ENCODE measurements around the gene NIN. TPM values are rescaled to one million over a fixed set of nuclear protein-coding genes. Genes with fewer than 3 reads are reported as not detected.

NIN gene
- total RNA-seq, 1 donor from 2014 or later = 156 TPM

GRCh38 chr14:50745401-50746058 is 85.4 kb downstream of the NIN start:
- ChIA-PET CTCF (no interaction called here), POLR2A (interaction anchor here (0.7 kb wide), 1 partner anchor 141 kb away, joined by 5 read pairs; no protein-coding TSS in a partner anchor)
- DNase-seq = no peak
- H3K4me3 Mint-ChIP-seq = no peak overlapping the region
- intact Hi-C loops (cut with micrococcal nuclease) = no loop called here
- TF ChIP-seq, protein P1, sequence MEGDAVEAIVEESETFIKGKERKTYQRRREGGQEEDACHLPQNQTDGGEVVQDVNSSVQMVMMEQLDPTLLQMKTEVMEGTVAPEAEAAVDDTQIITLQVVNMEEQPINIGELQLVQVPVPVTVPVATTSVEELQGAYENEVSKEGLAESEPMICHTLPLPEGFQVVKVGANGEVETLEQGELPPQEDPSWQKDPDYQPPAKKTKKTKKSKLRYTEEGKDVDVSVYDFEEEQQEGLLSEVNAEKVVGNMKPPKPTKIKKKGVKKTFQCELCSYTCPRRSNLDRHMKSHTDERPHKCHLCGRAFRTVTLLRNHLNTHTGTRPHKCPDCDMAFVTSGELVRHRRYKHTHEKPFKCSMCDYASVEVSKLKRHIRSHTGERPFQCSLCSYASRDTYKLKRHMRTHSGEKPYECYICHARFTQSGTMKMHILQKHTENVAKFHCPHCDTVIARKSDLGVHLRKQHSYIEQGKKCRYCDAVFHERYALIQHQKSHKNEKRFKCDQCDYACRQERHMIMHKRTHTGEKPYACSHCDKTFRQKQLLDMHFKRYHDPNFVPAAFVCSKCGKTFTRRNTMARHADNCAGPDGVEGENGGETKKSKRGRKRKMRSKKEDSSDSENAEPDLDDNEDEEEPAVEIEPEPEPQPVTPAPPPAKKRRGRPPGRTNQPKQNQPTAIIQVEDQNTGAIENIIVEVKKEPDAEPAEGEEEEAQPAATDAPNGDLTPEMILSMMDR (IDR thresholded peaks at IDR 0.05) = no peak
- H3K27me3 Mint-ChIP-seq = no peaks in the 10 kb centered on the region
- H3K9me3 Mint-ChIP-seq = no peaks in the 10 kb centered on the region
- ATAC-seq (ENCODE audit: low read depth) = no peak
- H3K36me3 Mint-ChIP-seq (ENCODE audit: low read depth) = peaks cover 88% of the 10 kb centered on the region
- peaks cover 5% of the 10 kb centered on the region for H3K4me1 Mint-ChIP-seq
- no peak overlapping the region for H3K27ac Mint-ChIP-seq

DNA sequence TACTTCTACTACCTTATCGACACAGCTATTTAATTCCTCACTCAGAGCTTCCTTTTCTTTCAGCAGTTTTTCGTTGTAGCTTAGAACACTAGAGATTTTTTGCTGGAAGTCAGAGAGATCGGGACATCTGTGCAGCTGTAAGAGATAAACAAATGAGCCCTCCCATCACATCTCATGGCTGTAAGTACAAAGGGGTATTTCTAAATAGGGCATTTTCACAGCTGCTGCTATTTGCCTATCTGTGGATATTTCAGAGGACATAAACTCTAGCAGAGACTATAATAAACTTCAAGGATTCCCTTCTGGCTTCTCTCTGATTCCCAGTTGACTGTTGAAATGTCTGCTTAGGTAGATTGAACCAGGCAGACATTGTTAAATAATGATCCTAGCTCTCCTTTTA is 86.7 kb downstream of the NIN start:
- intact Hi-C loops (cut with micrococcal nuclease) = no loop called here
- POLR2A ChIA-PET = no interaction called here
- CTCF ChIA-PET = no interaction called here

GRCh38 chr14:50741567-50741966 is 89.4 kb downstream of the NIN start:
- TF ChIP-seq, protein P1 (IDR thresholded peaks at IDR 0.05) = no peak
- peaks cover 8% of the 10 kb centered on the region for H3K4me1 Mint-ChIP-seq
- intact Hi-C loops (cut with micrococcal nuclease) = loop anchor here (2.0 kb wide), 1 partner anchor 13 kb away; no protein-coding TSS in a partner anchor
- POLR2A ChIA-PET = no interaction called here
- no peak overlapping the region for H3K27ac Mint-ChIP-seq
- H3K9me3 Mint-ChIP-seq = no peaks in the 10 kb centered on the region
- CTCF ChIA-PET = interaction anchor here (1.1 kb wide), 1 partner anchor 27 kb away, joined by 3 read pairs; no protein-coding TSS in a partner anchor
- H3K36me3 Mint-ChIP-seq (ENCODE audit: low read depth) = peaks cover 82% of the 10 kb centered on the region
- ATAC-seq (ENCODE audit: low read depth) (no peak), DNase-seq (no peak)
- H3K4me3 Mint-ChIP-seq = no peak overlapping the region
- no peaks in the 10 kb centered on the region for H3K27me3 Mint-ChIP-seq

More for the DNA sequence above, 86.7 kb downstream of the NIN start:
- no peak overlapping the region for H3K27ac Mint-ChIP-seq
- H3K36me3 Mint-ChIP-seq (ENCODE audit: low read depth) = peaks cover 88% of the 10 kb centered on the region
- H3K4me3 Mint-ChIP-seq = no peak overlapping the region
- no peak for DNase-seq
- H3K27me3 Mint-ChIP-seq = no peaks in the 10 kb centered on the region
- TF ChIP-seq, protein P1 (IDR thresholded peaks at IDR 0.05) = no peak
- peaks cover 12% of the 10 kb centered on the region for H3K4me1 Mint-ChIP-seq
- H3K9me3 Mint-ChIP-seq = no peaks in the 10 kb centered on the region
- no peak for ATAC-seq (ENCODE audit: low read depth)

DNA sequence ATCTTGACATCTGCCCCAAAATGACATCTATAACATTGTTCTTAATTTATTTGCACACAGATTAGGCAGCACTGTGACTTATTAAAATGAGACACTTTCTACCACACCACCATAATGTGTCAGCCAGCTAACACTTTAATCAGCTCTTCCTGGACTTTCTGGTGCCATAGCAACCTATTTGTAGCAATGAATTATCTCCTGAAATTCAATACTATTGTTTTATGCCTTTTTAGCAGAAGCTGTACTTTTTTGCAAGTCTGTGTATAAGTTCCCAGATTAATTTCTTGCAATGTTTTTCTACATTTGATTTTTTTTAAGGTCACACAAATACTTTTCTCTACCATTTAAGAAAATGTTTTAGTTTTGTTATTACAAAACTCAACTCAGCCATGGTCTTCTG is 90.1 kb downstream of the NIN start:
- ChIA-PET POLR2A (no interaction called here), CTCF (interaction anchor here (1.1 to 2.4 kb wide), 2 partner anchors 26 to 119 kb away, joined by 3 to 6 read pairs; no protein-coding TSS in a partner anchor)

DNA sequence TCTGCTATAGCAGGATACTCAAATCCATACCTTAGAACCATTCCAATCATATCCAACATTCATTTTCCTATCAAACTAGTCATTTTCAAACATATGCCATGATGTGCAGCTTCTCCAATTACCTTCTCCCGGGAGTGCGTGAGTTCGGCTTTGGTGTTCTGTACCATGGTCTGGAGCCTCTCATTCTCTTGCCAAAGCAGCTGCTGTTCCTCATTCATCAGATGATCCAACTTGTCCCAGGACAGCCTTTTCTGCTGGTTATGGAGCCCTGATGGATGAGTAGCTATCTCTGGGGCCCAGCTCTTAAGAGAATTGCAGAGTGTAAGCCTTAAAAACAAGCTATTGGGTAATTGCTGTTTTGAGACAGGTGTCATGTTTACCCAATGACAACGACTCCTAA is 91.8 kb downstream of the NIN start:
- CTCF ChIA-PET = interaction anchor here (0.7 to 2.4 kb wide), 3 partner anchors 37 to 121 kb away, joined by 3 to 6 read pairs (median 3); no protein-coding TSS in a partner anchor
- no peak overlapping the region for H3K27ac Mint-ChIP-seq
- ATAC-seq (ENCODE audit: low read depth) (no peak), DNase-seq (no peak)
- H3K36me3 Mint-ChIP-seq (ENCODE audit: low read depth) = peaks cover 78% of the 10 kb centered on the region
- intact Hi-C loops (cut with micrococcal nuclease) = loop anchor here (2.0 kb wide), 1 partner anchor 122 kb away; no protein-coding TSS in a partner anchor
- H3K27me3 Mint-ChIP-seq = no peaks in the 10 kb centered on the region
- POLR2A ChIA-PET = no interaction called here
- no peak overlapping the region for H3K4me3 Mint-ChIP-seq
- peaks cover 8% of the 10 kb centered on the region for H3K4me1 Mint-ChIP-seq
- no peaks in the 10 kb centered on the region for H3K9me3 Mint-ChIP-seq
- TF ChIP-seq, protein P1 (IDR thresholded peaks at IDR 0.05) = no peak

More for the DNA sequence above, 90.1 kb downstream of the NIN start:
- Mint-ChIP-seq H3K9me3 (no peaks in the 10 kb centered on the region), H3K27ac (no peak overlapping the region), H3K27me3 (no peaks in the 10 kb centered on the region), H3K36me3 (ENCODE audit: low read depth) (peaks cover 79% of the 10 kb centered on the region), H3K4me3 (no peak overlapping the region), H3K4me1 (peaks cover 8% of the 10 kb centered on the region)
- no peak for ATAC-seq (ENCODE audit: low read depth)
- TF ChIP-seq, protein P1 (IDR thresholded peaks at IDR 0.05) = no peak
- intact Hi-C loops (cut with micrococcal nuclease) = loop anchor here (2.0 kb wide), 1 partner anchor 14 kb away; no protein-coding TSS in a partner anchor
- no peak for DNase-seq

Data from activated B cell treated with CpG ODN at 0.5 μM for 24 hours (primary cell).